Measurements from ENCODE around the gene GALNT17. TPM values are rescaled to one million over a fixed set of nuclear protein-coding genes. Genes with fewer than 3 reads are reported as not detected.

The GALNT17 gene
- total RNA-seq = 10 to 100 TPM; 66.0 to 97.9 (median 76.0) TPM

GRCh38 chr7:71132127-71132376, at the start of gene GALNT17:
GALNT17 (plus strand) TSS chr7:71132144.
- TF ChIP-seq CTCF (IDR thresholded peaks at IDR 0.05) = peak in 1 of 5 experiments; percentile 4
- TF ChIP-seq POLR2A (IDR thresholded peaks at IDR 0.05) = no peak
- no peak for TF ChIP-seq EP300 (IDR thresholded peaks at IDR 0.05)
- Histone ChIP-seq H3K27me3 (no peaks in the 10 kb centered on the region), H3K4me3 (peak within 1 kb of the TSS; percentile 52 to 81 (median 64)), H3K4me1 (peaks cover 0 to 34% (median 0%) of the 10 kb centered on the region in 4 donors), H3K36me3 (no peaks in the 10 kb centered on the region), H3K9me3 (no peaks in the 10 kb centered on the region), H3K27ac (peak within 1 kb of the TSS; percentile 79 to 91 (median 84))
- no peak for DNase-seq (ENCODE audit: low spot score in 2 of 2)
- 0 to 2% methylated on average over 14 to 23 of the region's 34 CpGs for WGBS, 2 donors

GRCh38 chr7:71095266-71095860, 36.6 kb upstream of the GALNT17 start:
- no peaks in the 10 kb centered on the region for H3K27me3 ChIP-seq
- no peaks in the 10 kb centered on the region for H3K36me3 ChIP-seq
- 70 to 75% methylated on average over 2 of the region's 2 CpGs for WGBS, 2 donors
- no peak for TF ChIP-seq POLR2A (IDR thresholded peaks at IDR 0.05)
- TF ChIP-seq CTCF (IDR thresholded peaks at IDR 0.05) = no peak
- TF ChIP-seq EP300 (IDR thresholded peaks at IDR 0.05) = no peak
- DNase-seq (ENCODE audit: low spot score in 2 of 2) = no peak
- H3K4me3 ChIP-seq = no peak overlapping the region
- H3K27ac ChIP-seq = no peak overlapping the region
- H3K4me1 ChIP-seq = no peaks in the 10 kb centered on the region
- peaks cover 0 to 7% (median 1%) of the 10 kb centered on the region in 4 donors for H3K9me3 ChIP-seq

- WGBS, 2 donors = 91 to 94% methylated on average over 1 of the region's 1 CpG
- H3K27ac ChIP-seq = no peak overlapping the region
Observed at GRCh38 chr7:71096351-71096750, 35.6 kb upstream of the GALNT17 start.

DNA sequence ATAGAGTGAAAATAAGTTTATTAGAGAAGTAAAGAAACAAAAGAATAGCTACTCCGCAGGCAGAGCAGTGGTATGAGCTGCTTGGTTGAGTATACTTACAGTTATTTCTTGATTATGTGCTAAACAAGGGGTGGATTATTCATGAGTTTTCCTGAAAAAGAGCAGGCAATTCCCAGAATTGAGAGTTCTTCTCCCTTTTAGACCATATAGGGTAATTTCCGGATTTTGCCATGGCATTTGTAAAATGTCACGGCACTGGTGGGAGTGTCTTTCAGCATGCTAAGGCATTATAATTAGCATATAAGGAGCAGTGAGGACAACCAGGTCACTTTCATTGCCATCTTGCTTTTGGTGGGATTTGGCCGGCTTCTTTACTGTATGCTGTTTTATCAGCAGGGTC, 25.7 kb upstream of the GALNT17 start:
- Histone ChIP-seq H3K9me3 (peaks cover 0 to 7% (median 0%) of the 10 kb centered on the region in 4 donors), H3K27ac (peak overlapping the region in 1 of 4 donors; percentile 37), H3K36me3 (no peaks in the 10 kb centered on the region), H3K27me3 (no peaks in the 10 kb centered on the region), H3K4me1 (no peaks in the 10 kb centered on the region), H3K4me3 (no peak overlapping the region)
- WGBS, 2 donors = 49 to 51% methylated on average over 4 of the region's 4 CpGs
- TF ChIP-seq CTCF (IDR thresholded peaks at IDR 0.05) (no peak), EP300 (IDR thresholded peaks at IDR 0.05) (no peak), POLR2A (IDR thresholded peaks at IDR 0.05) (no peak)
- DNase-seq (ENCODE audit: low spot score in 2 of 2) = no peak

More at GRCh38 chr7:71096351-71096750, 35.6 kb upstream of the GALNT17 start:
- no peaks in the 10 kb centered on the region for H3K36me3 ChIP-seq
- DNase-seq (ENCODE audit: low spot score in 2 of 2) = no peak
- no peak overlapping the region for H3K4me3 ChIP-seq
- H3K9me3 ChIP-seq = peaks cover 0 to 9% (median 1%) of the 10 kb centered on the region in 4 donors
- H3K4me1 ChIP-seq = no peaks in the 10 kb centered on the region
- TF ChIP-seq CTCF (IDR thresholded peaks at IDR 0.05) (no peak), EP300 (IDR thresholded peaks at IDR 0.05) (no peak), POLR2A (IDR thresholded peaks at IDR 0.05) (no peak)
- no peaks in the 10 kb centered on the region for H3K27me3 ChIP-seq

GRCh38 chr7:71112436-71112835, 19.5 kb upstream of the GALNT17 start:
- peaks cover 0 to 14% (median 0%) of the 10 kb centered on the region in 4 donors for H3K9me3 ChIP-seq
- H3K27me3 ChIP-seq = no peaks in the 10 kb centered on the region
- DNase-seq (ENCODE audit: low spot score in 2 of 2) = no peak
- H3K36me3 ChIP-seq = no peaks in the 10 kb centered on the region
- no peaks in the 10 kb centered on the region for H3K4me1 ChIP-seq
- WGBS, 2 donors = 35 to 56% methylated on average over 4 of the region's 4 CpGs
- no peak overlapping the region for H3K27ac ChIP-seq
- no peak overlapping the region for H3K4me3 ChIP-seq
- TF ChIP-seq CTCF (IDR thresholded peaks at IDR 0.05) = no peak
- no peak for TF ChIP-seq POLR2A (IDR thresholded peaks at IDR 0.05)
- TF ChIP-seq EP300 (IDR thresholded peaks at IDR 0.05) = no peak
